ENCODE results near the gene RHOB.

Gene RHOB

DNA sequence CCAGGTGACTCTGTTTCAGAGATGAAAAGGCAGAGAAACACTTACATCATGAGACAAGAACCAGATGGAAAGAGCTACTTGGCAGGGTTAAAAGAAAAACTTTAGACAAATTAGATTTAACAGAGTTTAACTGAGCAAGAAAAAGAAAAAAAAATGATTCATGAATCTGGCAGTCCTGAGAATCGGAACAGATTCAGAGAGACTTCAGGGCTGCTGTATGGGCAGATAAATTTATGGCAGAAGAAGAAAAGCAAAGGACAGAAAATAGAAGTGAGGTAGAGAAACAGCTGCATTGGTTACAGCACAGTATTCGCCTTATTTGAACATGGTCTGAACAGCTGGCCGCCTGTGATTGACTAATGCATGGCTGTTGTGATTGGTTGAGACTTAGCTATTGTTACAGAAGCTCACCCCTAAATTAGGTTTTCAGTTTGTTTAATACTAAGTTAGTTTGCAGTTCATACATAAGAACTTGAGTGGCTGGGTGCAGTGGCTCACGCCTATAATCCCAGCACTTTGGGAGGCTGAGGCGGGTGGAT is 43.0 kb upstream of the RHOB start:
- no peak overlapping the region for H3K27ac ChIP-seq (ENCODE audit: low read depth, low read length)

GRCh38 chr2:20404950-20405349 is 41.9 kb upstream of the RHOB start:
- Histone ChIP-seq H3K79me2 (ENCODE audit: control insufficient read depth, low read length) (no peaks in the 10 kb centered on the region), H3K4me2 (ENCODE audit: low read length) (no peak overlapping the region), H3K36me3 (ENCODE audit: control insufficient read depth, low read length) (no peaks in the 10 kb centered on the region), H3K4me3 (ENCODE audit: low read length) (no peak overlapping the region), H3F3A (ENCODE audit: control insufficient read depth, insufficient read depth) (no peaks in the 10 kb centered on the region), H3K9me3 (ENCODE audit: control insufficient read depth, insufficient read depth, low read length) (peaks cover 12% of the 10 kb centered on the region), H3K9me2 (replicated peaks; ENCODE audit: control insufficient read depth, low read length) (no peaks in the 10 kb centered on the region), H4K20me1 (ENCODE audit: control insufficient read depth, insufficient read depth, low read depth, low read length) (no peaks in the 10 kb centered on the region), H3K4me1 (ENCODE audit: control insufficient read depth, low read length) (no peaks in the 10 kb centered on the region), H3K27ac (ENCODE audit: low read depth, low read length) (no peak overlapping the region), H3K27me3 (ENCODE audit: control insufficient read depth, low read length) (peaks cover 5% of the 10 kb centered on the region; the same call in 1 of the 2 replicates)
- no peak for TF ChIP-seq EZH2phosphoT487 (IDR thresholded peaks at IDR 0.05; ENCODE audit: borderline replicate concordance, low read length)
- TF ChIP-seq, protein P1, sequence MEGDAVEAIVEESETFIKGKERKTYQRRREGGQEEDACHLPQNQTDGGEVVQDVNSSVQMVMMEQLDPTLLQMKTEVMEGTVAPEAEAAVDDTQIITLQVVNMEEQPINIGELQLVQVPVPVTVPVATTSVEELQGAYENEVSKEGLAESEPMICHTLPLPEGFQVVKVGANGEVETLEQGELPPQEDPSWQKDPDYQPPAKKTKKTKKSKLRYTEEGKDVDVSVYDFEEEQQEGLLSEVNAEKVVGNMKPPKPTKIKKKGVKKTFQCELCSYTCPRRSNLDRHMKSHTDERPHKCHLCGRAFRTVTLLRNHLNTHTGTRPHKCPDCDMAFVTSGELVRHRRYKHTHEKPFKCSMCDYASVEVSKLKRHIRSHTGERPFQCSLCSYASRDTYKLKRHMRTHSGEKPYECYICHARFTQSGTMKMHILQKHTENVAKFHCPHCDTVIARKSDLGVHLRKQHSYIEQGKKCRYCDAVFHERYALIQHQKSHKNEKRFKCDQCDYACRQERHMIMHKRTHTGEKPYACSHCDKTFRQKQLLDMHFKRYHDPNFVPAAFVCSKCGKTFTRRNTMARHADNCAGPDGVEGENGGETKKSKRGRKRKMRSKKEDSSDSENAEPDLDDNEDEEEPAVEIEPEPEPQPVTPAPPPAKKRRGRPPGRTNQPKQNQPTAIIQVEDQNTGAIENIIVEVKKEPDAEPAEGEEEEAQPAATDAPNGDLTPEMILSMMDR (IDR thresholded peaks at IDR 0.05; ENCODE audit: low read depth, low read length, poor library complexity, severe bottlenecking), result no peak

More for the DNA sequence above, 43.0 kb upstream of the RHOB start:
- TF ChIP-seq EZH2phosphoT487 (IDR thresholded peaks at IDR 0.05; ENCODE audit: borderline replicate concordance, low read length), result no peak
- TF ChIP-seq, protein P1 (IDR thresholded peaks at IDR 0.05; ENCODE audit: low read depth, low read length, poor library complexity, severe bottlenecking), result no peak
- Histone ChIP-seq H4K20me1 (ENCODE audit: control insufficient read depth, insufficient read depth, low read depth, low read length) (no peaks in the 10 kb centered on the region), H3K4me3 (ENCODE audit: low read length) (no peak overlapping the region), H3K36me3 (ENCODE audit: control insufficient read depth, low read length) (no peaks in the 10 kb centered on the region), H3K27me3 (ENCODE audit: control insufficient read depth, low read length) (peaks cover 3% of the 10 kb centered on the region; the same call in 1 of the 2 replicates), H3K4me1 (ENCODE audit: control insufficient read depth, low read length) (no peaks in the 10 kb centered on the region), H3K79me2 (ENCODE audit: control insufficient read depth, low read length) (no peaks in the 10 kb centered on the region), H3K4me2 (ENCODE audit: low read length) (no peak overlapping the region), H3K9me2 (replicated peaks; ENCODE audit: control insufficient read depth, low read length) (no peaks in the 10 kb centered on the region), H3K9me3 (ENCODE audit: control insufficient read depth, insufficient read depth, low read length) (0 out of 2 replicates have a peak, but pooled peaks cover 3% of the 10 kb centered on the region), H3F3A (ENCODE audit: control insufficient read depth, insufficient read depth) (no peaks in the 10 kb centered on the region)

GRCh38 chr2:20409039-20409438 is 37.8 kb upstream of the RHOB start:
- no peaks in the 10 kb centered on the region for H3K36me3 ChIP-seq (ENCODE audit: control insufficient read depth, low read length)
- TF ChIP-seq, protein P1 (IDR thresholded peaks at IDR 0.05; ENCODE audit: low read depth, low read length, poor library complexity, severe bottlenecking), result no peak
- no peak for TF ChIP-seq EZH2phosphoT487 (IDR thresholded peaks at IDR 0.05; ENCODE audit: borderline replicate concordance, low read length)
- H3F3A ChIP-seq (ENCODE audit: control insufficient read depth, insufficient read depth), result no peaks in the 10 kb centered on the region
- no peaks in the 10 kb centered on the region for H3K4me1 ChIP-seq (ENCODE audit: control insufficient read depth, low read length)
- H3K4me2 ChIP-seq (ENCODE audit: low read length), result no peak overlapping the region
- H3K9me3 ChIP-seq (ENCODE audit: control insufficient read depth, insufficient read depth, low read length), result peaks cover 16% of the 10 kb centered on the region
- H3K9me2 ChIP-seq (replicated peaks; ENCODE audit: control insufficient read depth, low read length), result no peaks in the 10 kb centered on the region
- no peak overlapping the region for H3K4me3 ChIP-seq (ENCODE audit: low read length)
- H3K27ac ChIP-seq (ENCODE audit: low read depth, low read length), result no peak overlapping the region
- H3K79me2 ChIP-seq (ENCODE audit: control insufficient read depth, low read length), result no peaks in the 10 kb centered on the region
- peaks cover 2% of the 10 kb centered on the region; the same call in 1 of the 2 replicates for H3K27me3 ChIP-seq (ENCODE audit: control insufficient read depth, low read length)
- H4K20me1 ChIP-seq (ENCODE audit: control insufficient read depth, insufficient read depth, low read depth, low read length), result no peaks in the 10 kb centered on the region
